Esophagus muscularis mucosa (tissue), 4 donors: Measurements from ENCODE around the gene KRT78. TPM values are rescaled to one million over a fixed set of nuclear protein-coding genes. Genes with fewer than 3 reads are reported as not detected.

Source experiments
- DNase-seq: peaks from one replicate; pipeline ENCODE4 v3.0.0-alpha.2; 2017; ENCODE audit errors: extremely low spot score
- H3K27ac ChIP-seq, 4 donors: fragments of 200-600 bp; sonication (generic); replicated peaks in 1 of 4; 1 replicate in 3 of 4; 2 replicates in 1 of 4; pipeline ENCODE4 v1.5.1; 2016 to 2019; ENCODE audit warnings: mild to moderate bottlenecking in 1 of 4
- H3K27me3 ChIP-seq, 4 donors: fragments of 200-600 bp; sonication (generic); one replicate each; pipeline versions ENCODE4 v1.5.1 to v1.6.0; 2016 to 2019
- H3K36me3 ChIP-seq, 4 donors: fragments of 200-600 bp; sonication (generic); one replicate each; pipeline ENCODE4 v1.5.1; 2016 to 2019
- H3K4me1 ChIP-seq, 4 donors: fragments of 200-600 bp; sonication (generic); one replicate each; pipeline ENCODE4 v1.5.1; 2016 to 2019
- H3K4me3 ChIP-seq, 4 donors: fragments of 200-600 bp; sonication (generic); 1 replicate in 2 of 4; 2 replicates in 2 of 4; pipeline ENCODE4 v1.5.1; 2016 to 2019; ENCODE audit warnings: mild to moderate bottlenecking in 4 of 4, moderate library complexity in 1 of 4
- H3K9me3 ChIP-seq, 4 donors: fragments of 200-600 bp; sonication (generic); 1 replicate in 3 of 4; 2 replicates in 1 of 4; pipeline ENCODE4 v1.5.1; 2016 to 2019
- CTCF ChIP-seq, 3 experiments: fragments of 200-600 bp in 2 of 3; fragments of 450-650 bp in 1 of 3; sonication (generic) in 2 of 3; IDR thresholded peaks; one replicate each; pipeline ENCODE4 v1.5.1; 2017 to 2019; ENCODE audit warnings: antibody characterized with exemption in 3 of 3, mild to moderate bottlenecking in 2 of 3, moderate library complexity in 1 of 3
- EP300 ChIP-seq: sonication (generic); formaldehyde crosslinking; IDR thresholded peaks from one replicate; pipeline ENCODE4 v1.6.1; 2017; ENCODE audit warnings: antibody characterized with exemption
- POLR2A ChIP-seq: fragments of 450-650 bp; IDR thresholded peaks from one replicate; pipeline ENCODE4 v1.6.1; 2017; ENCODE audit warnings: antibody characterized with exemption, moderate library complexity, mild to moderate bottlenecking, low read depth
- POLR2AphosphoS5 ChIP-seq, 2 donors: sonication (generic); formaldehyde crosslinking; IDR thresholded peaks; one replicate each; pipeline ENCODE4 v1.6.1; 2017; ENCODE audit warnings: antibody characterized with exemption in 2 of 2
- WGBS: methylation state at CpG from one replicate; pipeline ENCODE4 v1.1.5; 2018; 5-methylcytosine and 5-hydroxymethylcytosine counted together
- intact Hi-C: fragments of 100-400 bp; cut with DNase I; formaldehyde crosslinking; loops from one replicate; pipeline ENCODE4 v1.15.1; 2023
- total RNA-seq, 4 donors: library from RNA; depleted of rRNA; stranded (reverse); fragments of >200 nt; gene quantifications; one replicate each; pipeline versions ENCODE4 v1.1.0 to v1.2.1, GENCODE V29; 2016

Gene KRT78
- 1 to 10 TPM in 1 of 4 donors, under 1 TPM in 2, not detected in 1; 0.33 to 2.1 (median 0.75) TPM for total RNA-seq

- no peaks in the 10 kb centered on the region for H3K9me3 ChIP-seq
- H3K27me3 ChIP-seq = peaks cover 0 to 21% (median 0%) of the 10 kb centered on the region in 4 donors
- H3K4me1 ChIP-seq = no peaks in the 10 kb centered on the region
- H3K36me3 ChIP-seq = no peaks in the 10 kb centered on the region
- WGBS = 69% methylated on average over 3 of the region's 16 CpGs
- TF ChIP-seq EP300 = no peak
- TF ChIP-seq POLR2A = no peak
- no peak for TF ChIP-seq POLR2AphosphoS5 (IDR thresholded peaks at IDR 0.05)
- TF ChIP-seq CTCF (IDR thresholded peaks at IDR 0.05) = no peak
- intact Hi-C loops = no loop called here
- DNase-seq = no peak
- no peak within 1 kb of the TSS for H3K4me3 ChIP-seq
- no peak within 1 kb of the TSS for H3K27ac ChIP-seq
Observed at GRCh38 chr12:52848661-52849255, at the start of gene KRT78. TSS of gene KRT78 (minus strand) at chr12:52848994. CDS start at chr12:52848930, 64 bp downstream.

GRCh38 chr12:52896190-52897100 lies 47.7 kb upstream of the KRT78 start:
- intact Hi-C loops = no loop called here
- WGBS = 54% methylated on average over 3 of the region's 3 CpGs
- Histone ChIP-seq H3K9me3 (no peaks in the 10 kb centered on the region), H3K4me1 (peaks cover 0 to 47% (median 31%) of the 10 kb centered on the region in 4 donors), H3K4me3 (no peak overlapping the region), H3K27me3 (no peaks in the 10 kb centered on the region), H3K36me3 (peaks cover 20 to 47% (median 40%) of the 10 kb centered on the region in 4 donors), H3K27ac (peak overlapping the region; percentile 11 to 47 (median 24))
- no peak for TF ChIP-seq EP300
- TF ChIP-seq POLR2AphosphoS5 (IDR thresholded peaks at IDR 0.05) = peak in 1 of 2 donors; percentile 23
- DNase-seq = no peak

- intact Hi-C loops = no loop called here
- Histone ChIP-seq H3K4me3 (no peak overlapping the region), H3K27ac (peak overlapping the region in 2 of 4 donors; percentile 13 to 47), H3K4me1 (peaks cover 0 to 43% (median 28%) of the 10 kb centered on the region in 4 donors), H3K27me3 (no peaks in the 10 kb centered on the region), H3K36me3 (peaks cover 20 to 40% (median 33%) of the 10 kb centered on the region in 4 donors), H3K9me3 (no peaks in the 10 kb centered on the region)
- TF ChIP-seq CTCF (IDR thresholded peaks at IDR 0.05) = no peak
- TF ChIP-seq POLR2A = no peak
- TF ChIP-seq EP300 = no peak
- no peak for TF ChIP-seq POLR2AphosphoS5 (IDR thresholded peaks at IDR 0.05)
- DNase-seq = no peak
- WGBS = 46% methylated on average over 2 of the region's 2 CpGs
Observed at GRCh38 chr12:52895726-52896189, 47.0 kb upstream of the KRT78 start.

GRCh38 chr12:52892974-52893373 lies 44.2 kb upstream of the KRT78 start:
- Histone ChIP-seq H3K4me3 (no peak overlapping the region), H3K27me3 (no peaks in the 10 kb centered on the region), H3K36me3 (peaks cover 0 to 12% (median 7%) of the 10 kb centered on the region in 4 donors), H3K27ac (no peak overlapping the region), H3K4me1 (peaks cover 0 to 28% (median 19%) of the 10 kb centered on the region in 4 donors), H3K9me3 (no peaks in the 10 kb centered on the region)
- DNase-seq = no peak
- intact Hi-C loops = no loop called here
- TF ChIP-seq CTCF (IDR thresholded peaks at IDR 0.05) = no peak
- no peak for TF ChIP-seq EP300
- no peak for TF ChIP-seq POLR2A
- TF ChIP-seq POLR2AphosphoS5 (IDR thresholded peaks at IDR 0.05) = no peak
